Neural cell (in vitro differentiated cells): ENCODE measurements around the gene WDR59.

Source experiments
- CTCF ChIP-seq: fragments of 450-650 bp; IDR thresholded peaks from 2 replicates; pipeline ENCODE4 v1.5.1; 2014; ENCODE audit warnings: antibody characterized with exemption, mild to moderate bottlenecking, moderate library complexity; ENCODE audit not compliant: poor library complexity, severe bottlenecking
- EP300 ChIP-seq: fragments of 450-650 bp; conservative IDR thresholded peaks from 2 replicates; pipeline ENCODE4 v1.6.1; 2014; ENCODE audit warnings: antibody characterized with exemption, mild to moderate bottlenecking, moderate library complexity; ENCODE audit not compliant: poor library complexity, severe bottlenecking
- EZH2 ChIP-seq: fragments of 200-600, 300-800 bp; shearing (Covaris generic), sonication (generic); IDR thresholded peaks from 2 replicates; pipeline ENCODE4 v1.6.1; 2014; ENCODE audit warnings: antibody characterized with exemption, low read length, borderline replicate concordance, mild to moderate bottlenecking; ENCODE audit not compliant: insufficient read depth, poor library complexity, severe bottlenecking
- MXI1 ChIP-seq: fragments of 450-650 bp; conservative IDR thresholded peaks from 2 replicates; pipeline ENCODE4 v1.6.1; 2014; ENCODE audit warnings: antibody characterized with exemption, mild to moderate bottlenecking; ENCODE audit not compliant: poor library complexity, severe bottlenecking
- POLR2AphosphoS5 ChIP-seq: IDR thresholded peaks from 2 replicates; pipeline ENCODE4 v1.6.1; 2012
- REST ChIP-seq: IDR thresholded peaks from 2 replicates; pipeline ENCODE4 v1.6.1; 2012; ENCODE audit warnings: borderline replicate concordance
- SMC3 ChIP-seq: fragments of 450-650 bp; conservative IDR thresholded peaks from 2 replicates; pipeline ENCODE4 v1.6.1; 2014; ENCODE audit warnings: antibody characterized with exemption, mild to moderate bottlenecking, moderate library complexity; ENCODE audit not compliant: poor library complexity
- TAF1 ChIP-seq: IDR thresholded peaks from 2 replicates; pipeline ENCODE4 v1.6.1; 2012; ENCODE audit warnings: low read depth

- TF ChIP-seq EZH2, result no peak
- no peak for TF ChIP-seq SMC3
- TF ChIP-seq POLR2AphosphoS5, result no peak
- TF ChIP-seq CTCF, result no peak
- no peak for TF ChIP-seq EP300
- TF ChIP-seq TAF1, result no peak
- TF ChIP-seq MXI1, result no peak
- no peak for TF ChIP-seq REST
These were observed 22.5 kb upstream of the WDR59 start for GRCh38 chr16:75007443-75007842.
